Kidney capillary endothelial cell (primary cell): ENCODE measurements around the gene RPS16.
A peak's percentile ranks its signal among the peaks of the same experiment; 100 is the strongest.

Experiments used
- DNase-seq: peaks from one replicate; pipeline ENCODE4 v3.0.0-alpha.2; 2018; ENCODE audit warnings: low spot score

Gene RPS16

GRCh38 chr19:39407660-39408391, 27.9 kb downstream of the RPS16 start:
- no peak for DNase-seq

- no peak for DNase-seq
These were observed 28.4 kb downstream of the RPS16 start for GRCh38 chr19:39407410-39407659.

GRCh38 chr19:39406656-39407409, 28.9 kb downstream of the RPS16 start, which contains the start of gene ZFP36:
Gene ZFP36, plus strand, starts transcription at chr19:39406847. Its CDS starts 58 bp downstream, at chr19:39406905.
- DNase-seq = peak; percentile 78

- no peak for DNase-seq
These were observed 29.6 kb downstream of the RPS16 start for GRCh38 chr19:39405958-39406655.

GRCh38 chr19:39405261-39405957, 30.3 kb downstream of the RPS16 start:
- no peak for DNase-seq

GRCh38 chr19:39403331-39404312, 32.1 kb downstream of the RPS16 start:
- DNase-seq = peak; percentile 90

GRCh38 chr19:39402346-39403300, 33.1 kb downstream of the RPS16 start:
- DNase-seq = peak; percentile 83

- DNase-seq = no peak
These were observed 34.0 kb downstream of the RPS16 start for GRCh38 chr19:39401549-39402345.

GRCh38 chr19:39401070-39401548, 34.6 kb downstream of the RPS16 start:
- no peak for DNase-seq

GRCh38 chr19:39400061-39400460, 35.7 kb downstream of the RPS16 start:
- DNase-seq = no peak

GRCh38 chr19:39399668-39400050, 36.1 kb downstream of the RPS16 start:
- DNase-seq = no peak

GRCh38 chr19:39398297-39398864, 37.4 kb downstream of the RPS16 start:
- DNase-seq = no peak

- peak; percentile 80 for DNase-seq
These were observed 38.1 kb downstream of the RPS16 start for GRCh38 chr19:39397360-39398296.

GRCh38 chr19:39390751-39391437, 44.9 kb downstream of the RPS16 start, which contains the start of the genes MED29 and PAF1:
Gene MED29, plus strand, starts transcription at chr19:39391378. Its CDS starts 45 bp downstream, at chr19:39391423.
Gene PAF1, minus strand, starts transcription at chr19:39391106. Its CDS starts 242 bp downstream, at chr19:39390864.
- peak; percentile 100 for DNase-seq

GRCh38 chr19:39390451-39390750, 45.3 kb downstream of the RPS16 start:
- DNase-seq = no peak

- DNase-seq = no peak
These were observed 45.9 kb downstream of the RPS16 start for GRCh38 chr19:39389631-39390414.
